Measurements from ENCODE around the gene TNKS1BP1. TPM values are rescaled to one million over a fixed set of nuclear protein-coding genes. Genes with fewer than 3 reads are reported as not detected.

The TNKS1BP1 gene
- total RNA-seq, 1 experiment from 2014 or later, result 94.6 TPM

- peak overlapping the region; percentile 71 to 77; a peak in 3 of 4 replicates for H3K4me3 ChIP-seq (ENCODE audit: low read depth in 2 of 2, low read length in 2 of 2)
- peak overlapping the region; percentile 86 for H3K27ac ChIP-seq (ENCODE audit: low read length)
- ChIA-PET POLR2A (interaction anchor here (0.7 kb wide), 1 partner anchor 8 kb away, joined by 3 read pairs; no protein-coding TSS in a partner anchor), CTCF (no interaction called here)
- no TSS peak for BruUV-seq (replicated peaks)
- H3K27me3 ChIP-seq (ENCODE audit: control insufficient read depth, insufficient read depth, low read length), result no peaks in the 10 kb centered on the region
- in situ Hi-C loops (cut with HindIII; ENCODE audit: low pct_unique_long_range_greater_than_20kb, low sequenced_read_pairs), result no loop called here
- H3K36me3 ChIP-seq (ENCODE audit: control insufficient read depth, insufficient read depth, low read length), result no peaks in the 10 kb centered on the region
- DNase-seq (ENCODE audit: low read depth, low spot score) (no peak), ATAC-seq (no peak)
- no peak for TF ChIP-seq CTCF (IDR thresholded peaks at IDR 0.05)
- TF ChIP-seq REST (IDR thresholded peaks at IDR 0.05; ENCODE audit: insufficient read depth in 1 of 2, low read depth in 2 of 2, low read length in 1 of 2), result no peak
- no peak for TF ChIP-seq SIN3A (IDR thresholded peaks at IDR 0.05; ENCODE audit: borderline replicate concordance, insufficient read depth, low read depth, low read length)
- no peak for TF ChIP-seq TCF7L2 (IDR thresholded peaks at IDR 0.05; ENCODE audit: low read depth, low read length)
- TF ChIP-seq POLR2AphosphoS5 (IDR thresholded peaks at IDR 0.05; ENCODE audit: low read depth, low read length), result no peak
- intact Hi-C loops (cut with micrococcal nuclease; ENCODE audit: unreplicated experiment), result no loop called here
- H3K9me3 ChIP-seq (ENCODE audit: control insufficient read depth, insufficient read depth, low read depth, low read length), result no peaks in the 10 kb centered on the region
- peaks cover 39% of the 10 kb centered on the region for H3K4me1 ChIP-seq (ENCODE audit: control insufficient read depth, insufficient read depth, low read length)
Measured at GRCh38 chr11:57321388-57322255, 3.1 kb downstream of the TNKS1BP1 start.

GRCh38 chr11:57320719-57321387, 3.9 kb downstream of the TNKS1BP1 start:
- POLR2A ChIA-PET, result interaction anchor here (0.7 kb wide), 1 partner anchor 8 kb away, joined by 3 read pairs; no protein-coding TSS in a partner anchor
- Histone ChIP-seq H3K36me3 (ENCODE audit: control insufficient read depth, insufficient read depth, low read length) (no peaks in the 10 kb centered on the region), H3K4me1 (ENCODE audit: control insufficient read depth, insufficient read depth, low read length) (peaks cover 35% of the 10 kb centered on the region), H3K27ac (ENCODE audit: low read length) (peak overlapping the region; percentile 25; the same call in 1 of the 2 replicates), H3K9me3 (ENCODE audit: control insufficient read depth, insufficient read depth, low read depth, low read length) (no peaks in the 10 kb centered on the region), H3K4me3 (ENCODE audit: low read depth in 2 of 2, low read length in 2 of 2) (peak overlapping the region in 1 of 2 experiments; percentile 77; a peak in 1 of 4 replicates), H3K27me3 (ENCODE audit: control insufficient read depth, insufficient read depth, low read length) (no peaks in the 10 kb centered on the region)
- intact Hi-C loops (cut with micrococcal nuclease; ENCODE audit: unreplicated experiment), result no loop called here
- CTCF ChIA-PET, result no interaction called here
- ATAC-seq (no peak), DNase-seq (ENCODE audit: low read depth, low spot score) (no peak)
- TF ChIP-seq CTCF (IDR thresholded peaks at IDR 0.05) (no peak), TCF7L2 (IDR thresholded peaks at IDR 0.05; ENCODE audit: low read depth, low read length) (no peak), SIN3A (IDR thresholded peaks at IDR 0.05; ENCODE audit: borderline replicate concordance, insufficient read depth, low read depth, low read length) (no peak), POLR2AphosphoS5 (IDR thresholded peaks at IDR 0.05; ENCODE audit: low read depth, low read length) (no peak), REST (IDR thresholded peaks at IDR 0.05; ENCODE audit: insufficient read depth in 1 of 2, low read depth in 2 of 2, low read length in 1 of 2) (no peak)
- no TSS peak for BruUV-seq (replicated peaks)
- in situ Hi-C loops (cut with HindIII; ENCODE audit: low pct_unique_long_range_greater_than_20kb, low sequenced_read_pairs), result no loop called here
